Neural crest cell (in vitro differentiated cells): Measurements from ENCODE around the gene ARHGAP21. TPM values are rescaled to one million over a fixed set of nuclear protein-coding genes. Genes with fewer than 3 reads are reported as not detected.

ENCODE experiments used
- DNase-seq: peaks from one replicate; pipeline ENCODE4 v3.0.0; 2021; ENCODE audit warnings: low read depth, mixed read lengths, low spot score
- H3K27ac Mint-ChIP-seq: one replicate; pipeline ENCODE4 v1.8.0; 2021; ENCODE audit warnings: mild to moderate bottlenecking, mixed read lengths; ENCODE audit not compliant: unreplicated experiment
- H3K27me3 Mint-ChIP-seq: 2 replicates; pipeline ENCODE4 v1.8.0; 2021; ENCODE audit warnings: low read depth, mild to moderate bottlenecking, mixed read lengths
- H3K36me3 Mint-ChIP-seq: 2 replicates; pipeline ENCODE4 v1.8.0; 2021; ENCODE audit warnings: low read depth, mild to moderate bottlenecking, mixed read lengths
- H3K4me1 Mint-ChIP-seq: 2 replicates; pipeline ENCODE4 v1.8.0; 2021; ENCODE audit warnings: mixed read lengths
- H3K4me3 Mint-ChIP-seq: one replicate; pipeline ENCODE4 v1.8.0; 2021; ENCODE audit warnings: mild to moderate bottlenecking, mixed read lengths
- H3K9me3 Mint-ChIP-seq: 2 replicates; pipeline ENCODE4 v1.8.0; 2021; ENCODE audit warnings: mixed read lengths
- CTCF ChIP-seq: fragments of 200-600 bp; sonication (generic); conservative IDR thresholded peaks from 2 replicates; pipeline ENCODE4 v1.5.0; 2021; ENCODE audit warnings: antibody characterized with exemption, mild to moderate bottlenecking
- total RNA-seq: library from RNA; stranded (reverse); gene quantifications from 2 replicates; pipeline ENCODE4 v1.2.1, GENCODE V29; 2021

ARHGAP21 gene
- total RNA-seq, 1 donor from 2014 or later, result 108 TPM

GRCh38 chr10:24536636-24537035 is 187.1 kb downstream of the ARHGAP21 start:
- H3K9me3 Mint-ChIP-seq, result peaks cover 5% of the 10 kb centered on the region
- peaks cover 6% of the 10 kb centered on the region for H3K4me1 Mint-ChIP-seq
- H3K4me3 Mint-ChIP-seq, result no peak overlapping the region
- DNase-seq, result no peak
- H3K27ac Mint-ChIP-seq, result no peak overlapping the region
- TF ChIP-seq CTCF, result no peak
- H3K27me3 Mint-ChIP-seq, result no peaks in the 10 kb centered on the region
- peaks cover 23% of the 10 kb centered on the region for H3K36me3 Mint-ChIP-seq

- Mint-ChIP-seq H3K9me3 (peaks cover 2% of the 10 kb centered on the region), H3K36me3 (peaks cover 16% of the 10 kb centered on the region), H3K4me3 (no peak overlapping the region), H3K27me3 (no peaks in the 10 kb centered on the region), H3K27ac (no peak overlapping the region), H3K4me1 (no peaks in the 10 kb centered on the region)
- no peak for TF ChIP-seq CTCF
- DNase-seq, result no peak
These were observed 189.7 kb downstream of the ARHGAP21 start for GRCh38 chr10:24533981-24534380.

Other genes starting within 250 kb of the ARHGAP21 start
- 26.7 and 32.0 TPM in 2 replicates for gene PRTFDC1, start 228.7 kb upstream of the ARHGAP21 start, total RNA-seq